GM20431 (cell line): ENCODE measurements around the gene GPC5.
"Not testable (repeated sequence)": the region's sequence is repeated elsewhere in the genome, so short reads cannot be mapped to it uniquely, and the experiment has no call there.

ENCODE experiments used
- in situ Hi-C: fragments of 300-500 bp; cut with MseI, MboI; formaldehyde crosslinking; loops from one replicate; pipeline ENCODE4 v1.15.0; 2020; ENCODE audit warnings: low sequenced_read_pairs; ENCODE audit not compliant: unreplicated experiment

Gene GPC5

DNA sequence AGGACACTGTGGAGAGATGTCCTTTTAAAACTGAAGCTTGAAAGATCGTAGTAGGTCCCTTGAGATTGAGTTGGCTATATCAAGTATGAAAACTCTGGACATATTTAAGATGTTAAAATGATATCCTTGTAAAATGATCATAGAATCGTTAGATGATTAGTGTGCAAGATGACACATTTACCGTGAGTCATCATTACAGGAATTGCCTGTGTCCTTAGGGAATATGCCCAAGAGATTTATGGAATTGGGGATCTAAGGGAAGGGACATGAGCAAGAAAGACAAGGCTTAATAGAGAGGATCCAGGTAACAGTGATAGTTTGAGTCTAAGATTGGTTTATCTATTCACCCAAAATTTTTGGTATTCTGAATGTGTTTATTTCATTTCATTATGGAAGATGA lies 233.7 kb downstream of the GPC5 start:
- in situ Hi-C loops, result no loop called here

DNA sequence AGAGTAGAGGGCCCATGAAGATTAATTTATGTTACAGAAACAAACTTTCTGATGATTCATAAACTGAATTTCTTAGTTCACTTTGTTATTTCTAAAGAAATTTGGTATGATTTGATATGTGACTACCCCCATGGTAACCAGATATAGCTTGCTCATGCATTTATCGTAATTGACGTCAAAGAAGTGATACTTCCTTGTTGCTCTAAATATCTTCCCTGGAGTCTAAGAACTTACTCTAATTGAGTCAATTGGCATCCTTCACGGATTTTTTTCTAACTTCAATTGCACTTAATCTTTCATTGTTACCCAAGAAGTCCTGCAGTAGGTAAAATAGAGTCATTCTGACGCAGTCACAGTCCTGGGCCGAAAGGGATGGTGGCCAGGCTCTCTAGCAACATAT lies 240.9 kb downstream of the GPC5 start:
- in situ Hi-C loops, result no loop called here

DNA sequence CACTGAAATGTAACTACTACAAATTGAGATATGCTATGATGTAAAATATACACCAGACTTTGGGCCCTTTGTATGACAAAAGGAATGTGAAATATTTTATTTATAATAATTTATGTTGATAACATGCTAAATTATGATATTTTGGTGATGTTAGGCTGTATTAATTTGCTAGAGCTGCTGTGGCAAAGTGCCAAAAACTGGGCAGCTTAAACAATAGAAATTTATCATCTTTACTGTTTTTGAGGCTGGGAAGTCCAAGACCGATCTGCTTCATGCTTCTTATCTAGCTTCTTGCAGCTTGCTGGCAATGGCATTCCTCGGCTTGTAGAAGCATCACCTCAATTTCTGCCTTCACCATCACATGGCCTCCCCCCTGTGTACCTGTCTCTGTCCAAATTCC lies 245.0 kb downstream of the GPC5 start:
- in situ Hi-C loops, result no loop called here

DNA sequence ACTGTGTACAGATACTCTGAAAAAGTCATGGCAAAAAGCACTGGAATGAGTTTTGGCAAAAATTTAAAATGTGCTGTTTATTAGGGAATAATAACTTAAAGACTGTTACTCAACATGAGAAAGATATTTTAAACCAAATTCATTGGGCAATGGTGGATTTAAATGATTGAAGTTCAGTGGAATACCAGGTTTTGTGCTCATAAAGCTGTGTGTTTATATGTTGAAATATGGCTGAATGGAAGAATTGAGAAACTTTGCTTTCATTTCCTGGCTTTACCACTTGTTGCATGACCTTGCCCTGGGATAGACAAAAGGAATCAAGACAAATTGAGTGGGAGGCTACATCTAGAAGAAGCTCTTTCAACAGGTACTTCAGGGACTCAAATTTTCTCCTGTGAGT lies 246.4 kb downstream of the GPC5 start:
- in situ Hi-C loops, result no loop called here

DNA sequence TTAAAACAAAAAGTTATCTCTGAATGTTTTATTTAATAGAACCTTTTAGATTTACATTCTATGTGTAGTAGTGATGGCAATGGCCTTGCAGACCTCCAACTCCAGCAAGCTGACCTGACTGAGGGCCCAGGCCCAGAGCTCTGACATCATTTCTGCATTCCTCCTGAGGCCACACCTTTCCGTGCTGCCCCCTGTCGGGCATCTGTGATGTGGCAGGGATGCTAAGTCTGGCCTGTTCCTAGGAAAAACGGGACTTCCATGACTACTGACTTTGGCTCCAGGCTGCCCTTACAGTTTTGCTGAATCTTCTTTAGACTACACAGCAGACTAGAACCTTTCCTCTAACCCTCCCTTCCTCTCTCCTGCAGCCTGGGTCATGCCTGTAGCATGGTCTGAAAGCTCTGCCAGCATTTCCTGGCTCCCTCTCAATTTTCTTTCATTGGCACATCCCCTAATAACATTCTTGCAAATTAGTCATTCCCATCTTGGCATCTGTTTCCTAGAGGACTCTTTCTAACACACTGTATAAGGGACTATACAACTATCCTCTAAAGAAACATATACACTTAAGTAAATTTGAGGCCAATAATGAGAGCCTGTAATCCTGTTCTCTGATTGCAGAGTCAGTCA lies 249.1 kb downstream of the GPC5 start:
- in situ Hi-C loops, result no loop called here

DNA sequence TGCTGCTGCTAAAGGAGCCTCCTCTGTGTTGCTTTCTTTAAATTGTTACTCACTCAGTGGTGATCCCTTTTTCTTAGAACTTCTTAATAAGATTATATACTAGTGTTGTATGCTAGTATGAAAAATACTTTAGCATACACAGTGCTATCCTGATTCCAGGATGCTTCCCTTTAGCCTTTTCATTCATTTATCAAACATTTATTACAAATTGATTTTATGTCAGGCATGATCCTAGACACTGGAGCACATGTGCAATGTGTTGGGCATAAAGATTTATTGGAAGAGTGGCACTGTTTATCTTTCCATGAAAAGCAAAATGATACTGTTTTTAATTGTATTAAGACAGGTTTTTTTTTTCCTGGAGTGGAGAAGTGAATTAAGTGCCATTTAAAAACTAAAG lies 249.6 kb downstream of the GPC5 start:
- in situ Hi-C loops, result no loop called here

DNA sequence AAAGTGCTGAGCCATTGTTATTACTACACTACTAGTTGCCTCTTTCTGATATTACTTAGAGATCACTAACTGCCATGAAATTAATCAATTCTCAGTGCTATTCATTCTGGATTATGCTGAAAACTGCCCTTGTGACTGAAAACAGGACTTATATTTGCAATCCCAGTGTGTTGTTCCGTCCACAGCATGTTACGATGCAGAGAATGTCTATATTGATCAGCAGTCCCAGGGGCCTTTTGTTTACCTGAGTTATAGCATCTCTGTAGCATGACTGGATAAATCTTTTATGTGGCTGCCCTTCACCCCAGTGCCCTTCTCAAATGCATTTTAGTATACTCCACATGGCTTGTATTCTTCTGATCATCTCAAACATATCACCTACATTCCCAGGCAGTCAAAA lies 251.0 kb downstream of the GPC5 start:
- in situ Hi-C loops, result no loop called here

DNA sequence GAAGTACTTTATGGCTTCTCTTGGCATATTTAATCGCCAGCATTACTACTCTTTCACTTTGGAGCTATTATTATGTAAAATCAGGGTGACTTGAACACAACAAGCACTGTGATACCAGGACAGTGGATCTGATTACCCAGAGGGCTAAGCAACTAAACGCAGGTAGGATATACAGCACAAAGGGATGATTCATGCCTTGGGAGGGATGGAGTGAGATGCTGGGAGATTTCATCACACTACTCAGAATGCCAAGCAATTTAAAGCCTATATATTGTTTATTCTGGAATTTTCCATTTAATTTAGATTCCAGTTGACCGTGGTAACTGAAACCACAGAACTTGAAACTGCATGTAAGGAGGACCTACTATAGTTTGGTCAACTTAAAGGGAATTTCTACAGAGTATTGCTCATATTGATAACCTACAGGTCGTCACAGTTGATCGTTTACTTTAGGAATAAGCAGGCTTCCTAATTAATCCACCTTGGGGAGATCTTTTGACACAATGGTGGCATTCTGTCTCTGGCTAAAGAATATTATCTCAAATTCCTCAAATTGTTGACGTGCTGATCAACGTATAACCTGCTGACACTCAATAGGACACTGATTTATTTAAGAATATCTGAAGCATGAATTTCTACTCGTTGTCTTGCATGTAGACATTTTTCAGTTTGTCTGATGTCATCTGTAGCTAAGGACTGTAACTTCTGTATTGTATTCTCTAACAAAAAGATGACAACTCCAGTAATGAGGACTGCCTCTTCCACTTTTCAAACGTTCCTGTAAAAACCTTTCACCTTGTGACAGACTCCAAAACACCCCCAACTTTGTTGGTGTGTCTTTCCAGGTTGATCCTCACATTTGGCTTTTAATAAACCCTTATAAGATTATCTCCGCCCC lies 254.2 kb downstream of the GPC5 start:
- in situ Hi-C loops, result no loop called here

DNA sequence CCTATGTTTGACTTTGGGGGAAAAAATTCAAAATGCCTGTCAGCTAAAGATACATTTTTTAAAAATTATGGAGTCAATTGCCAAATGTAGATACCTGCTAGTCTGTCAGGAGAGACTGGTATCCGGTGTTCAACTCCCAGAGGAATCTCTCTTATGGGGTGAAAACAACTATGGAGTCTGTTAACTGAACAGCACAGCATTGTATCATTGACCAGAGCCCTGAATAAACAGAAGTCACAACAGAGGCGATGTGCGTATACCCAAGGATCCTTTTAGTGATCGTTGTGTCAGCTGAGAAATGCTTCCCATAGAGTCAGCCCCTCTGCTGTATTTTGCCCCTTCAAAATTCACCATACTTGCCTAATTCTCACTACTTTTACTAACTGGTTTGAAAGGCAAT lies 257.3 kb downstream of the GPC5 start:
- in situ Hi-C loops, result no loop called here

DNA sequence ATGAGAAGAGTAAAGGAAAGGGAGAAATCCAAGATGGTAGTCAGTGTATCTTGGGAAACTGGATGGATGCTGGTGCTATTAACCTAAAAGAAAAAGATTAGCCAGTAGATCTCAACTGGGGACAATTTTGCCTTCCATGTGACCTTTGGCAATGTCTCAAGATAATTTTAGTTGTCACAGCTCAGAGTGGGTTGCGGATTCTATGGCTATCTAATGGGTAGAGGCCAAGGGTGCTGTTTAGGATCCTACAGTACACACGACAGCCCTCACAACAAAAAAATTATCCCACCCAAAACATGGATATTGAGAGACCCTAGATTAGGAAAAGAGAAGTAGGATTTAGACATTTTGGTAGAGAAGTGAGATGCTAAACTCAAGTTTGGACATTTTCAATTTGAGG lies 258.9 kb downstream of the GPC5 start:
- in situ Hi-C loops, result no loop called here

DNA sequence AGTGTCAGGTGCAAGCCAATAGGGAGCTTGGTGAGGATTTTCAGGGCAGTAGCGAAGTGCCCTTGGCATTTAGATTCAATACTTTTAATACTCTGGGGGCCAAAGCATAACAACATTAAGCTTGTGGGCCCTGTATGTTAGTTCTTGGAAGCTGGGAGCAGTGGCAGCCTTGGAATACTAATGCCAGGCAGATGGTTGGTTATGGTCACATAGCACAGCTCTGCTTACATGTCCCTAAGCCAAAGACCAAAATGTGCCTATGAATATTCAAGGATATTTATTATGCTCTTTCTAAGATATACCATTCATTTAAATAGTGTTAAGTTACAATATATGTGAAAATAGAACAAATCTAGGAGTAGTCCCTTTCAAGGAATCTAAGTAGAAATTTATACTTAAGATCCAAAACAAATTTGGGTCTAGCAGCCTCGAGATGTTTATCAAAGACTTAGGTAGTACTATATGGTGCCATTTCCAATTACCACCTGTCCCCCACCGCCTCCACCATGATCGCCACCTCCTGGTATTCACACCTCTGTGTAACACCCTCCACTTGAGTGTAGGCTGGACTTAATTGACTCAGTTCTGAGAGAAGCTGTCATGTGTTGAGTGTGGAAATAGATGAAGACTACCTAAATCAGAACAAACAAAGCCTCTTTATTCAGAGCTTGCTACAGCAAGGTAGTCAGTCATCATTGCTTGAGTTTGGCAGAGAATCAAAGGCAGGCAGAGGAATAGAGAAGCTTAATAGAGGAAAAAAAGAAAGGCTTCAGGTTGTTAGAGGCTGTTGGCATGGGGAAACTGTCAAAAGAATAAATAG lies 261.0 kb downstream of the GPC5 start:
- in situ Hi-C loops, result no loop called here

DNA sequence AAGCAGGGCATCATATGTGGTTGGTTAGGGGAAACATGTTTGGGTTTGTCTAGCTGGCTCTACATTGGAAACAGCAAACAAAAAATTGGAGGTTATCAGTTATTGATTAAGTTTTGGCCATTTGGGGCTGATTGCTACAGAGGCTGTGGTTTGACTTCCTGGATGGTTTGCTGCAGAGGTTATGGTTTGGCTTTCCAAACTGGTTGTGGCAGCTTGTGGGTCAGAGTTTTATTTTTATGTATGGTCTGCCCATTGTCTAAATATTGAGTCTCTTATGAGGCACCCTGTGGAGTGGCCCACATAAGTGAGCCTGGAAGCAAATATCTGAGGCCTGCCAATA lies 261.6 kb downstream of the GPC5 start:
- in situ Hi-C loops, result no loop called here

DNA sequence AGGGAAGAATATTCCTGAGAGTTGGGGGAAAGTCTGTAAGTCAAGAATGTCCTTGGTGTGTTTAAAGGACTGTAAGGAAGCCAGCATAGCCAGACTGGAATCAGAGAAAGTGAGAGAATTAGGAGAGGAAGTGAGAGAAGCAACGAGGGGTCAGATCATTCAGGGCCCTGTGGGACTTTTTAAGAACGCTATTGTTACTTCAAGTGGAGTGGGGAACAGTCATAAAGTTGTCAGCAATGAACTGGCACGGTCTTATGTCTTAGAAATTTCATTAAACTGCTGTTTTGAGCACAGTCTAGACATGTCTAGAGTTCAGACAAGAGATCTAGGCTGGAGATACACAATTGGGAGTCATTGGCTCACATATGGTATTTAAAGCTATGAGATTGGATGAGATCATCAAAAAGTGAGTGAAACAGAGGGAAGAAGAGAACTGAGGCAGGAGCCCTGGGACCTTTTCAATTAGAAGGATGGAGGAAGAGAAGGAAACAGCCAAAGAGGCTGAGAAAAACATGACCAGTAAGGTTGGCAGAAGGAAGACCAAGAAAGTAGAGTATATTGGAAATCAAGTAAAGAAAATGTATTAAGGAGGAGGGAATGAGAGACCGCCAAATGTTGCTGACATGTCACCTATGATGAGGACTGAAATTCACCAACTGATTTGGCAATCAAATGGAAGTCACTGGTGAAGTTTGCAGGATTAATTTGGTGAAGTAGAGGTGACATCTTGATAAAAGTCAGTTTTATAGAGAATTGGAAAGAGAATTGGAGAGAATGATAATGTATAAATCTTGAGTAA lies 263.5 kb downstream of the GPC5 start:
- in situ Hi-C loops, result no loop called here

DNA sequence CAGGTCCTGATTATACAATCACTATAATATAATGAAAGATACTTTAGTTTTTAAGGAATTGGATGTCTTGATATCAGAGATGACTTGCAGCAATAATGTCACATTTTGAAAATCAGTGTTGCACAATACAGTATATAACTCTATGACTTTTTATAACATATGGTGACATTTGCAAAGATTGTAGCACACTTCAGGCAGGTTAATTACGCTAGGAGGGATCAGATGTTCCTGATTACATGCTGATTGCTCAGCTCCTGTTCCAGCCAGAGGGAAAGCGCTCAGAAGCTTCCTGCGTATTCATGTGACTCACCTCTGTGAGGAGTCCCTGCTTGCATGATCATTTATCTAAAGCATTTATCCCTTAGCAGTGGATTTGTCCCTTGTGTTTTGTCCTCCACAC lies 265.6 kb downstream of the GPC5 start:
- in situ Hi-C loops, result no loop called here

DNA sequence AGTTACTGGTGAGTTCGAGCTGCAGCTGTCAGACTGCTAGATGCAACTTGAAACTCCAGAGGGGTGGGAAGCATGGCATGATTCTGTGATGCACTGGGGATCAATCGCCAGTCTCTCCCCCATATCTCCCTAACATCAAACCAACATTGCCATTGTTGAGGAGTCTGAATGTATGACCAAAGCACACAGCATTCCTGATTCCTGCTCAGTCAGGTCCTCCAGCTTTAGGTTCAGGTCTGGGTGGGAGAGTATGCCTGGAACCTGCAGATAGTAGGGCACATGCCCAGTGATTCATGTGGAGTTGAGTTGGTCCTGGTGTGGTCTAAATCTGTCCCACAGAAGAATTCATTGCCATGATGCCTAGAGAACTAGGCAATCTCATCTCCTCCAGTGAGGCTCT lies 269.1 kb downstream of the GPC5 start:
- in situ Hi-C loops, result no loop called here

DNA sequence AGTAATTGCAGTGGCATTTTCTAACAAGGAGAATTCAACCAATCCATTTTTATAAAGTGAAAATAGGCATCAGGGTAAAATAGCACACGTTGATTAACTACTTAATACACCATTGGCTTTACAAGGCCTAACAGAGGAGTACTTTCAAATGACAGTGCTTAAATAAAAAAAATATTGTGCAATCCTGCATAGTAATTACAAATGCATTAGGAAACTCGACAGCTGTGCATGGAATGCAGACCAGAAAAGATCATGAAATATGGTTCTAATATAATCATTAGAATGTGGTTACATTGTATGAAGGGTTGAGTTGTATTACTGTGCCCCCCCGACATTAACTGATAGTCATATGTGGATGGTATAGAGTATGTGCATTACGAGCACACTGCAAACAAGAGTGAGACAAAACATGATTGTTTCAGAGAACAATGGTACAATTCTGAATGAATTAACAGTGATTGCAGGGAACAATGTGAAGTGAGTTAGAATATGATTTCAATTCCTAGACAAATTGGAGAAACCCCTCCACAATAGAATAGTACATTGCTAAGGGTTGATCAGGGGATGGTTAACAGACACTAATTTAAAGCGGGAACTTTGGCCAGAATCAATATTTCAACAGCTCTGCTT lies 270.6 kb downstream of the GPC5 start:
- in situ Hi-C loops, result no loop called here

DNA sequence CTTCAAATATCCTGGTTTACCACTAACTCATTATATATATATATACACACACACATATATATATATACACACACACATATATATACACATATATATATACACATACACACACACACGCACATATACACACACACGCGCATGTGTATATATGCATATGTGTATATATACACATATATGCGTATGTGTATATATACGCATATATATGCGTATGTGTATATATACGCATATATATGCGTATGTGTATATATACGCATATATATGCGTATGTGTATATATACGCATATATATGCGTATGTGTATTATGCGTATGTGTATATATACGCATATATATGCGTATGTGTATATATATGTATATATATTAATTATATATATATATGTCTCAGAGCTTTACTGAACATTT lies 275.9 kb downstream of the GPC5 start:
- in situ Hi-C loops, result not testable (repeated sequence)

DNA sequence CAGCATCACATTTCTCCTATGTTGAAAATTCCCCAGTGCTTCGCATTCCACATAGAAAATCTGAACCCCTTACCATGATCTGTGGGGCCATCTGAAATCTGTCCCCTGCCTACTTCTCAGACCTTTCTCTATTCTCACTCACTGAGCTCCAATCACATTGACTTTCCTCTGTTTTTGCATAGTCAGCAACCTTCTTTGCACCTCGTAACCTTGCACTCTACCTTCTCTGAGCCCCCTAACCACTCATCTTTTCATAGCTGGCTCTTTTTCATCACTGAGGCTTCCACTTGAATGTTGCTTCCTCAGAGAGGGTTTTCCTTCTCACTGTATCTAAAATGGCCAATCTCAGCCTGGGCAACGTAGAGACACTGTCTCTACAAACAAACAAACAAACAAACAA lies 286.3 kb downstream of the GPC5 start:
- in situ Hi-C loops, result no loop called here

DNA sequence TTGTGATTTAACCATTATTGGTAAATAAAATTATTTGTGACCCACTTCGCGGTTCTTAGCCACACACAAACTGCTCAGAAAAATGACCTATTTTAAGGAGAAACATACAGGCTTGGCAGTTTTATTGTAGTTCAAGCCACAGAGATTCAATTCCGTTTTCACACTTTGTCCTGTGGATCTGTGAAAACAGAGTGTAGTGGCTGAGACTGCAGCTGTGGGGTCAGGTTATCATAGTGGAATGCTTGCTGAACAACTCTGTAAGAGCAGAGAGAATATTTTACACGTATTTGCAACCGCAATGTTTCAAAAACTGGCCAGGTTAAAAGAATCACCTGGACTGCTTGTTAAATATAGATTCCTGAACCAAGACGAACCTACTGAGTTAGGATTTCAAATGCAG lies 292.5 kb downstream of the GPC5 start:
- in situ Hi-C loops, result no loop called here

DNA sequence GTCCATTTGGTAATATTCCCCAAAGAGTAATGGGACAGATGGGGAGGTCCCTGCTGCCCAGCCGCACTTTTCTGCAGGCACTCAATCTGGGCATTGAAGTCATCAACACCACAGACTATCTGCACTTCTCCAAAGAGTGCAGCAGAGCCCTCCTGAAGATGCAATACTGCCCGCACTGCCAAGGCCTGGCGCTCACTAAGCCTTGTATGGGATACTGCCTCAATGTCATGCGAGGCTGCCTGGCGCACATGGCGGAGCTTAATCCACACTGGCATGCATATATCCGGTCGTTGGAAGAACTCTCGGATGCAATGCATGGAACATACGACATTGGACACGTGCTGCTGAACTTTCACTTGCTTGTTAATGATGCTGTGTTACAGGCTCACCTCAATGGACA lies 295.0 kb downstream of the GPC5 start:
- in situ Hi-C loops, result no loop called here
